Stomach (tissue), 4 donors: Measurements from ENCODE around the gene ATP8B2.
"Not testable (repeated sequence)": the region's sequence is repeated elsewhere in the genome, so short reads cannot be mapped to it uniquely, and the experiment has no call there.

Source experiments
- CTCF ChIP-seq, 7 experiments: fragments of 450-650 bp in 4 of 7; fragments of 200-600 bp in 3 of 7; sonication (generic) in 3 of 7; IDR thresholded peaks; one replicate each; pipeline ENCODE4 v1.5.1; 2016 to 2019; ENCODE audit warnings: antibody characterized with exemption in 7 of 7, control low read depth in 2 of 7, mild to moderate bottlenecking in 1 of 7
- POLR2A ChIP-seq, 4 donors: fragments of 450-650 bp; IDR thresholded peaks; one replicate each; pipeline ENCODE4 v1.6.1; 2016; ENCODE audit warnings: antibody characterized with exemption in 4 of 4, control low read depth in 2 of 4, mild to moderate bottlenecking in 1 of 4, moderate library complexity in 1 of 4

GRCh38 chr1:154307670-154308270 lies 17.6 kb upstream of the ATP8B2 start:
- not testable (repeated sequence) for TF ChIP-seq POLR2A, CTCF (IDR thresholded peaks at IDR 0.05)
